Endothelial cell of umbilical vein (primary cell): Measurements from ENCODE around the gene CDC42EP3. TPM values are rescaled to one million over a fixed set of nuclear protein-coding genes. Genes with fewer than 3 reads are reported as not detected.

ENCODE experiments used
- BruUV-seq: library from RNA; stranded (reverse); fragments of 400-500 nt; replicated peaks from 2 replicates; lab custom pipeline; 2021; lab: Mats Ljungman, UMichigan
- CTCF ChIA-PET: fragments of 300-600, 350-600 bp; sonication (Branson Sonifier 250); formaldehyde crosslinking; loops from one replicate; lab custom pipeline; 2021; ENCODE audit warnings: antibody characterized with exemption, inconsistent platforms; lab: Charles Lee
- POLR2A ChIA-PET: fragments of 300-600, 350-600 bp; sonication (Branson Sonifier 250); formaldehyde crosslinking; loops from one replicate; lab custom pipeline; 2021; ENCODE audit warnings: antibody characterized with exemption, inconsistent platforms; lab: Charles Lee
- DNase-seq: peaks from one replicate; pipeline ENCODE4 v3.0.0-alpha.2; 2011; ENCODE audit warnings: low read depth, low spot score
- FAIRE-seq: peaks from 2 replicates; lab custom pipeline; 2011; peaks lifted over from hg19 to GRCh38; lab: Jason Lieb, UNC
- H2AFZ ChIP-seq: 2 replicates; pipeline ENCODE4 v1.6.0; 2012; ENCODE audit warnings: low read depth, low read length, control low read depth, inconsistent platforms
- H3K27ac ChIP-seq: 2 replicates; pipeline ENCODE4 v1.5.1; 2011; ENCODE audit warnings: low read depth, mild to moderate bottlenecking, control low read depth, low read length, moderate library complexity; ENCODE audit not compliant: insufficient read depth
- H3K27me3 ChIP-seq, 2 experiments: 2 replicates each; pipeline versions ENCODE4 v1.6.0 to v1.6.1; 2011; ENCODE audit warnings: low read length in 2 of 2, mixed read lengths in 1 of 2; ENCODE audit not compliant: control insufficient read depth in 2 of 2, insufficient read depth in 2 of 2
- H3K36me3 ChIP-seq, 2 experiments: 2 replicates in 1 of 2; 3 replicates in 1 of 2; pipeline ENCODE4 v1.5.1; 2011; ENCODE audit warnings: low read length in 2 of 2, mild to moderate bottlenecking in 1 of 2, moderate library complexity in 1 of 2; ENCODE audit not compliant: control insufficient read depth in 2 of 2, insufficient read depth in 2 of 2; ENCODE audit errors: extremely low read depth in 1 of 2
- H3K4me1 ChIP-seq: 3 replicates; pipeline ENCODE4 v1.5.1; 2011; ENCODE audit warnings: mild to moderate bottlenecking, low read length; ENCODE audit not compliant: control insufficient read depth, insufficient read depth; ENCODE audit errors: extremely low read depth
- H3K4me2 ChIP-seq: 2 replicates; pipeline ENCODE4 v1.6.1; 2011; ENCODE audit warnings: low read length, control low read depth, mixed read lengths; ENCODE audit not compliant: insufficient read depth
- H3K4me3 ChIP-seq, 3 experiments: fragments of 200-600 bp in 1 of 3; sonication (generic), shearing (Covaris generic) in 1 of 3; replicated peaks in 1 of 3; 2 replicates each; pipeline ENCODE4 v1.5.1; 2011 to 2016; ENCODE audit warnings: control low read depth in 3 of 3, low read length in 3 of 3, mild to moderate bottlenecking in 2 of 3, inconsistent platforms in 1 of 3, low read depth in 1 of 3, moderate library complexity in 1 of 3; ENCODE audit not compliant: insufficient read depth in 1 of 3
- H3K79me2 ChIP-seq: 2 replicates; pipeline ENCODE4 v1.6.0; 2012; ENCODE audit warnings: low read length, inconsistent platforms; ENCODE audit not compliant: control insufficient read depth, insufficient read depth
- H3K9ac ChIP-seq: replicated peaks from 2 replicates; pipeline ENCODE3; 2011; ENCODE audit warnings: low read length, control low read depth; ENCODE audit not compliant: insufficient read depth; ENCODE audit errors: extremely low read depth
- H3K9me1 ChIP-seq: replicated peaks from 3 replicates; pipeline ENCODE4 v1.6.0; 2011; ENCODE audit warnings: mild to moderate bottlenecking, low read length; ENCODE audit not compliant: control insufficient read depth, insufficient read depth; ENCODE audit errors: extremely low read depth
- H3K9me3 ChIP-seq: replicated peaks from 2 replicates; pipeline ENCODE4 v1.5.1; 2012; ENCODE audit warnings: low read length, inconsistent platforms; ENCODE audit not compliant: control insufficient read depth, insufficient read depth
- H4K20me1 ChIP-seq: replicated peaks from 2 replicates; pipeline ENCODE3; 2011; ENCODE audit warnings: mild to moderate bottlenecking, low read length; ENCODE audit not compliant: control insufficient read depth, insufficient read depth; ENCODE audit errors: extremely low read depth
- EZH2 ChIP-seq: IDR thresholded peaks from 2 replicates; pipeline ENCODE4 v1.6.1; 2012; ENCODE audit warnings: borderline replicate concordance, low read depth, mild to moderate bottlenecking, moderate library complexity, low read length, inconsistent platforms; ENCODE audit not compliant: severe bottlenecking
- FOS ChIP-seq: IDR thresholded peaks from 2 replicates; pipeline ENCODE4 v1.6.1; 2011; ENCODE audit warnings: mild to moderate bottlenecking, low read length, moderate library complexity, borderline replicate concordance; ENCODE audit not compliant: insufficient read depth
- GATA2 ChIP-seq: IDR thresholded peaks from 2 replicates; pipeline ENCODE4 v1.7.0; 2011; ENCODE audit warnings: low read depth, mild to moderate bottlenecking, moderate library complexity, mixed read lengths, low read length; ENCODE audit not compliant: insufficient read length, insufficient read depth
- JUN ChIP-seq: IDR thresholded peaks from 2 replicates; pipeline ENCODE4 v1.6.1; 2011; ENCODE audit warnings: borderline replicate concordance, low read depth; ENCODE audit not compliant: insufficient read length, insufficient read depth
- MYC ChIP-seq: IDR thresholded peaks from one replicate; pipeline ENCODE4 v1.6.1; 2011; ENCODE audit warnings: mild to moderate bottlenecking, low read depth, low read length
- POLR2A ChIP-seq: IDR thresholded peaks from 2 replicates; pipeline ENCODE4 v1.6.1; 2012; ENCODE audit warnings: low read depth, mild to moderate bottlenecking, control low read depth, low read length
- POLR2AphosphoS5 ChIP-seq: IDR thresholded peaks from 2 replicates; pipeline ENCODE4 v1.6.1; 2012; ENCODE audit warnings: low read depth, mild to moderate bottlenecking, control low read depth, low read length, moderate library complexity; ENCODE audit not compliant: insufficient read depth
- dilution Hi-C: fragments of 300-500 bp; cut with MboI; formaldehyde crosslinking; loops from one replicate; pipeline ENCODE4 v1.15.0; 2019; ENCODE audit warnings: low sequenced_read_pairs; ENCODE audit not compliant: extremely low pct_ligation_motif_present
- intact Hi-C: fragments of 100-400 bp; cut with micrococcal nuclease; formaldehyde crosslinking; loops from one replicate; pipeline ENCODE4 v1.10.0; 2022
- polyA plus RNA-seq, 4 experiments: library from polyadenylated mRNA; depleted of rRNA in 3 of 4; stranded (reverse) in 3 of 4; unstranded in 1 of 4; fragments of >200 nt; gene quantifications; 2 replicates each; pipeline versions ENCODE4 v1.2.1 to v1.2.3, GENCODE V29; 2011 to 2012; ENCODE audit warnings: missing spikeins in 1 of 4
- total RNA-seq: library from RNA; stranded (reverse); gene quantifications from 2 replicates; pipeline ENCODE4 v1.2.3, GENCODE V29; 2021
- TF ChIP-seq, protein P1 (sequence below), 2 donors: IDR thresholded peaks; 1 replicate in 1 of 2; 2 replicates in 1 of 2; pipeline ENCODE4 v1.5.1; 2011; ENCODE audit warnings: low read length in 2 of 2, mild to moderate bottlenecking in 2 of 2, moderate library complexity in 2 of 2, control low read depth in 1 of 2, inconsistent platforms in 1 of 2, low read depth in 1 of 2; ENCODE audit not compliant: insufficient read depth in 1 of 2; ENCODE audit errors: extremely low read depth in 1 of 2
- TF ChIP-seq, protein P2 (sequence below): IDR thresholded peaks from 2 replicates; pipeline ENCODE4 v1.6.1; 2011; ENCODE audit not compliant: insufficient read depth, insufficient read length

CDC42EP3 gene
- total and polyA plus RNA-seq, 2 donors (not counting 3 experiments of a cell fraction or from before 2014, with no cell fraction given), result 14.6 to 54.7 TPM

DNA sequence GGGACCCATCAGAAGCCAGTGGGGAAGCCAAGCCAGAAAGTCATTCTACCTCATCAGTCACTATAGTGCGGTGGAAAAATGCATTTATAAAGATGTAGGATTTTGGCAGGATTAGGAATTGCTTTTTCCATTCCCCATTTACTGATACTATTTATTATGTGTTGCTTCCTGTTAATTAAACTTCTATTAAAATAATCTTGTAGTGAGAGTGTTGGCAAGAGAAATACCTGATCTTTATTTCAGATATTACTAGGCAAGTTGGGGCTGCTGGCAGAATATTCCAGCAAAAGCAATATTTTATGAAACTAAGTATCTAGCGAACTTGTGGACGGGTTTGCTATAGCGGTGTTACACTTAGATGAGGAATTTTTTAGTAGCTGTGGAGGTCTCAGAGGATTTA lies 23.9 kb upstream of the CDC42EP3 start:
- H3K9ac ChIP-seq, result no peak overlapping the region
- H3K9me3 ChIP-seq, result no peaks in the 10 kb centered on the region
- H2AFZ ChIP-seq, result no peak overlapping the region
- no peak for TF ChIP-seq POLR2AphosphoS5
- no peak for TF ChIP-seq MYC
- no peak for TF ChIP-seq POLR2A
- TF ChIP-seq JUN, result no peak
- TF ChIP-seq, protein P1, sequence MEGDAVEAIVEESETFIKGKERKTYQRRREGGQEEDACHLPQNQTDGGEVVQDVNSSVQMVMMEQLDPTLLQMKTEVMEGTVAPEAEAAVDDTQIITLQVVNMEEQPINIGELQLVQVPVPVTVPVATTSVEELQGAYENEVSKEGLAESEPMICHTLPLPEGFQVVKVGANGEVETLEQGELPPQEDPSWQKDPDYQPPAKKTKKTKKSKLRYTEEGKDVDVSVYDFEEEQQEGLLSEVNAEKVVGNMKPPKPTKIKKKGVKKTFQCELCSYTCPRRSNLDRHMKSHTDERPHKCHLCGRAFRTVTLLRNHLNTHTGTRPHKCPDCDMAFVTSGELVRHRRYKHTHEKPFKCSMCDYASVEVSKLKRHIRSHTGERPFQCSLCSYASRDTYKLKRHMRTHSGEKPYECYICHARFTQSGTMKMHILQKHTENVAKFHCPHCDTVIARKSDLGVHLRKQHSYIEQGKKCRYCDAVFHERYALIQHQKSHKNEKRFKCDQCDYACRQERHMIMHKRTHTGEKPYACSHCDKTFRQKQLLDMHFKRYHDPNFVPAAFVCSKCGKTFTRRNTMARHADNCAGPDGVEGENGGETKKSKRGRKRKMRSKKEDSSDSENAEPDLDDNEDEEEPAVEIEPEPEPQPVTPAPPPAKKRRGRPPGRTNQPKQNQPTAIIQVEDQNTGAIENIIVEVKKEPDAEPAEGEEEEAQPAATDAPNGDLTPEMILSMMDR (IDR thresholded peaks at IDR 0.05; ENCODE audit: extremely low read depth in 1 of 2, insufficient read depth in 1 of 2, low read depth in 1 of 2, low read length in 2 of 2), result no peak
- TF ChIP-seq, protein P2, sequence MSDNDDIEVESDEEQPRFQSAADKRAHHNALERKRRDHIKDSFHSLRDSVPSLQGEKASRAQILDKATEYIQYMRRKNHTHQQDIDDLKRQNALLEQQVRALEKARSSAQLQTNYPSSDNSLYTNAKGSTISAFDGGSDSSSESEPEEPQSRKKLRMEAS, result no peak
- no peak for TF ChIP-seq GATA2
- TF ChIP-seq FOS, result no peak
- TF ChIP-seq EZH2, result no peak
- FAIRE-seq (no peak), DNase-seq (no peak)
- dilution Hi-C loops, result no loop called here
- BruUV-seq, result no TSS peak
- H3K36me3 ChIP-seq, result no peaks in the 10 kb centered on the region
- intact Hi-C loops, result no loop called here
- no peaks in the 10 kb centered on the region for H3K27me3 ChIP-seq
- POLR2A ChIA-PET, result no interaction called here
- no peak overlapping the region for H3K4me2 ChIP-seq
- H3K9me1 ChIP-seq, result no peaks in the 10 kb centered on the region
- CTCF ChIA-PET, result no interaction called here
- H3K27ac ChIP-seq, result no peak overlapping the region
- no peaks in the 10 kb centered on the region for H4K20me1 ChIP-seq
- peaks cover 15% of the 10 kb centered on the region for H3K4me1 ChIP-seq
- no peaks in the 10 kb centered on the region for H3K79me2 ChIP-seq
- no peak overlapping the region for H3K4me3 ChIP-seq
